Posterior vena cava (tissue), 2 donors: ENCODE measurements around the gene VSTM2A. TPM values are rescaled to one million over a fixed set of nuclear protein-coding genes. Genes with fewer than 3 reads are reported as not detected.

Experiments used
- DNase-seq: peaks from one replicate; pipeline ENCODE4 v3.0.0-alpha.2; 2020; ENCODE audit warnings: low spot score
- intact Hi-C, 2 donors: fragments of 100-400 bp; cut with DNase I; formaldehyde crosslinking; loops; one replicate each; pipeline versions ENCODE4 v1.14.1 to v1.14.2; 2022 to 2023
- total RNA-seq, 2 donors: library from RNA; stranded (reverse); fragmentation: NEBNext Ultra II Directional; extraction: Animal tissue kit (Norgen Biotek cat#: 25700); gene quantifications; one replicate each; pipeline ENCODE4 v1.2.1, GENCODE V29; 2021
- donor health status: DM: yes; HTN: yes; CAD: no.
- donor health status: DM: yes; HTN: yes; CAD: no.

Gene VSTM2A
- total RNA-seq, 2 donors from 2014 or later = not detected

GRCh38 chr7:54591404-54592386 is 49.5 kb downstream of the VSTM2A start:
- intact Hi-C loops = no loop called here
- DNase-seq = no peak

- intact Hi-C loops = no loop called here
These were observed 54.6 kb downstream of the VSTM2A start for GRCh38 chr7:54596747-54597146.

DNA sequence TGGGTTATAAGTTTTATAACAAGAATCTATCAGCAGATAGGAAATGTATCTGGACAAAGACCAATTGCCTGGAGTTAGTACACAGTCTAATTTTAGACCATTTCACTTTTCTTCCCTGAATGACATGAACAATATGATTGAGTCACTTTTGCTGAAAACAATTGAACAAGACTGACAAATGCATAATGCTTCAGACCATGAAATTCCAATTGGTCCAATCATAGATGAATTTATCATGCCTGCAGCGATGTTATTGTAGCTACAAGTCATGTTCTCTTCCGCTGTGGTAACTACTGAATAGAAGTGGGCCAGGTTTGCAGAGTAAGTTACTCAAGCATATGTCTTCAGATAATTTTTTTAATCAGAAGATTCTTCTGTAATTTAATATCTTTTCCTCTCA is 73.4 kb downstream of the VSTM2A start:
- intact Hi-C loops = no loop called here
- DNase-seq = no peak

More at GRCh38 chr7:54596747-54597146, 54.6 kb downstream of the VSTM2A start:
- DNase-seq = no peak

Other genes with a start within 250 kb of the VSTM2A start
- 10 to 100 TPM; 86.4 to 97.0 TPM for gene SEC61G, start 216.8 kb downstream of the VSTM2A start, total RNA-seq